SHP77 (cell line): ENCODE data around the gene HECTD3.
"Not testable (repeated sequence)": the region's sequence is repeated elsewhere in the genome, so short reads cannot be mapped to it uniquely, and the experiment has no call there.

Experiments used
- DNase-seq, 2 experiments: peaks; one replicate each; lab custom pipeline; 2025; lab: John Stamatoyannopoulos, UW

Gene HECTD3

DNA sequence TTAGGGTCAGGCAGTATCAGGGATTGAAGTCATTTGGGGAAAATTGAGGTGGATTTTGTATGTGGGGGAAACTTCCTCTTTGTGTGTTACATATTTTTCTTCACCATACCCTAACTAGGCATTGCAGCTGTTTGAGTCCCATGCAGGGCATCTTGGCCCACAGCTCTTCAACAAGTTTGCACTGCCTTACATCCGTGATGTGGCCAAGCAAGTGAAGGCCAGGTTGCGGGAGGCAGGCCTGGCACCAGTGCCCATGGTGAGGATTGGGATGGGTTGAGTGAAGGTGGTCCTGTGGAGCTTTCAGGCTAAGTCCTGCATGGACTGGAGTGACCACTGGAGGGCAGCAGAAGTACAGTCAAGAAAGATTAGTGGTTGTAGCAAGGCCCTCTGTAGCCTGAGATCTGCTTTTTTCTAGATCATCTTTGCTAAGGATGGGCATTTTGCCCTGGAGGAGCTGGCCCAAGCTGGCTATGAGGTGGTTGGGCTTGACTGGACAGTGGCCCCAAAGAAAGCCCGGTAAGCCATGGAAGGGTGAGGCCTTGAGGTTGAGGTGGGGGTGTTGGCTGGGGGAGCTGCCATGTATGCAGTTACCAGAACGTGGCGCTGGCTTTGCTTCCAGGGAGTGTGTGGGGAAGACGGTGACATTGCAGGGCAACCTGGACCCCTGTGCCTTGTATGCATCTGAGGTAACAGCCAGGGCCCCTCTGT lies 3.4 kb upstream of the HECTD3 start:
- peak; percentile 60 to 73 for DNase-seq

DNA sequence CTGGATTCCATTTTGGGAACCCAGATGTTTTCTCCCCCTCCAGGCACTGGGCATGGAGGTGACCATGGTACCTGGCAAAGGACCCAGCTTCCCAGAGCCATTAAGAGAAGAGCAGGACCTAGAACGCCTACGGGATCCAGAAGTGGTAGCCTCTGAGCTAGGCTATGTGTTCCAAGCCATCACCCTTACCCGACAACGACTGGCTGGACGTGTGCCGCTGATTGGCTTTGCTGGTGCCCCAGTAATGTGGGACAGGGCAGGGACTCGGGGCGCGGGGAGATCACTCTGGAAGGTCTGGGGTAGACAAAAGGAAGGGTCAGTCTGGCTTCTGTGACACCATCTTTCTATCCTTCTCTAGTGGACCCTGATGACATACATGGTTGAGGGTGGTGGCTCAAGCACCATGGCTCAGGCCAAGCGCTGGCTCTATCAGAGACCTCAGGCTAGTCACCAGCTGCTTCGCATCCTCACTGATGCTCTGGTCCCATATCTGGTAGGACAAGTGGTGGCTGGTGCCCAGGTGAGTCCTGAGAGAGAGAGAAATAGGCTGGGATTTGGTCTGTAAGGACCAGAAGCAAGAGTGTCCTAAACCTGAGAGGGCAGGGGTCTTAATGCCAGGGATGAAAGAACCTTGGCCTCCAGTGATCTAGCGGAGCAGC lies 2.6 kb upstream of the HECTD3 start:
- no peak for DNase-seq

GRCh38 chr1:45012639-45013278 lies 1.6 kb upstream of the HECTD3 start:
- peak; percentile 38 to 46 for DNase-seq

- DNase-seq: peak; percentile 93 to 96
Observed at GRCh38 chr1:45011837-45012638, 914 bp upstream of the HECTD3 start, which contains the start of gene UROD. Gene UROD, plus strand, starts transcription at chr1:45012254. Its CDS starts 12 bp downstream, at chr1:45012266.

- peak; percentile 29 to 38 for DNase-seq
Observed at GRCh38 chr1:45009956-45010854, 919 bp downstream of the HECTD3 start.

DNA sequence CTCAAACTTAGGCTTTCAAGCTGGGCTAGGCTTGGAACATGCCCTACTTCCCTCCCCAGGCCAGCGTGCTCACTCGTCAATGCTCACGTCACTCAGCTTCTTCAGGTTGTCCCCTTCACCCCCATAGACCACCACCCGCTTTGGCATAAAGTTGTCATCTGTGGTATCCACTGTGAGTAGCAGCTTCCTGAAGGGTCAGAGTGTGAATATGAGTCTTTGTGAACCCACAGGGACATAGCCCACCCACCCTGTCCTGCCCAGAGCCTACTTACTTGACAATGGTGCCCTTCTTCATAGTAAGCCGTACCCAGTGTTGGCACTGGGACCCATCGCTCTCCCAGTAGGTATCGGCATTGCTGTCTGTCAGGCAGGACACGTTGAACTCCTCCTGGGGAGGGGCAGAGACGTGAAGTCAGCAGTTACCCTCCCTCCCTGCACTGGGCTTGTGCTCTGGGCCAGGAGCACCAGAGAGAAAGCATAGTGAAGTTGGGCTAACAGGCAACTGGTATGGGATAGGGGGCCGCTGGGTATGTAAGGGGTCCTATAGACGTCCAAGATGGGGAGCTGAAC lies 1.7 kb downstream of the HECTD3 start:
- no peak for DNase-seq

- DNase-seq: no peak
Observed at GRCh38 chr1:45008516-45008915, 2.6 kb downstream of the HECTD3 start.

DNA sequence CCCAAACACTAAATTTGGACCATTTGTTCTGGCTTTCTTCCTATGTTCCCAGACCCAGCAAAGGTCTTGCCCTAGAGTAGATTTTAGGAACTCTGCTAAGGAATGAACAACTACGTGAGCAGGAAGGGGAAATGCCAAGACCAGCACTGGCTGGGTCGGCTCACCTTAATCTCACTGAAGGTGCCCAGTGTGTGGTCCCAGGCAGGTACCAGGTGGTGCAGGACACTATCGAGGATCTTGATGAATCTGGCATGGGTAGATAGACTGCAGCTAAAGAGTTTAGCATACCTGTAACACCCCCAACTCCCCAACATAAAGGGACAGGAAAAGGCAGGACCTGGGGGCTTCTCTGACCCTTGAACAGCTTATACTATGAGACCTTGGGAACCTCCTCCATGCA lies 3.0 kb downstream of the HECTD3 start:
- DNase-seq: no peak

- no peak for DNase-seq
Observed at GRCh38 chr1:45007311-45007710, 3.8 kb downstream of the HECTD3 start.

DNA sequence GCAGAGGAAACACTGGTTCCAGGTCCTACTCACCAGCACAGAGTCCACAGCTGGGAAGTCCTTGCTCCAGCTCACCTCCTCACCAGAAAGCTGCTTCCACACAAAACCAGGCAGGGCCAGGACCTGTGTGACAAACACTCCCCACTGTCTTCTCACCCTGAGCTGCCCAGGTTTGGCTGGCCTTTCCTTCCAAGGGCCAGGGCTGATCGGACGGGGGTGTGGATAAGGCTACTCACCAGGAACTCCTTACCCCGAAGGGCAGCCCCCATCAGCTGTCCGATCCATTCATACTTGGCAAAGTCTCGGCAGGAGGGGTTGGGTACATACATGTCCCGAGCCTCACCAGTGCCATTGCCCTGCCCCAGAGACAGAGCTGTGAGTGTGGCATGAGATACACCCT lies 5.4 kb downstream of the HECTD3 start:
- no peak for DNase-seq

GRCh38 chr1:45004281-45004920 lies 6.7 kb downstream of the HECTD3 start:
- no peak for DNase-seq

- no peak for DNase-seq
Observed at GRCh38 chr1:45003741-45004140, 7.4 kb downstream of the HECTD3 start.

GRCh38 chr1:45002650-45003645 lies 8.2 kb downstream of the HECTD3 start:
- DNase-seq: no peak

DNA sequence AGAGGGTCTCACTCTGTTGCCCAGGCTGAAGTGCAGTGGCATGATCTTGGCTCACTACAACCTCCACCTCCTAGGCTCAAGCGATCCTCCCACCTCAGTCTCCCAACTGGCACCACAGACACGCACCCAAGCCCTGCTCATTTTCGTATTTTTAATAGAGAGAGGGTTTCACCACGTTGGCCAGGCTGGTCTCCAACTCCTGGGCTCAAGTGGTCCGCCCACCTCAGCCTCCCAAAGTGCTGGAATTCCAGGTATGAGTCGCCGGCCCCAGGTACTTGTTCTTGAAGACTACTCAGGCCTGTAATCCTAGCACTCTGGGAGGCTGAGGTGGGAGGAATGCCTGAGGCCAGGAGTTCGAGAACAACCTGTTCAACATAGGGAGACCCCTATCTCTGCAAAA lies 9.5 kb downstream of the HECTD3 start:
- DNase-seq: not testable (repeated sequence)

DNA sequence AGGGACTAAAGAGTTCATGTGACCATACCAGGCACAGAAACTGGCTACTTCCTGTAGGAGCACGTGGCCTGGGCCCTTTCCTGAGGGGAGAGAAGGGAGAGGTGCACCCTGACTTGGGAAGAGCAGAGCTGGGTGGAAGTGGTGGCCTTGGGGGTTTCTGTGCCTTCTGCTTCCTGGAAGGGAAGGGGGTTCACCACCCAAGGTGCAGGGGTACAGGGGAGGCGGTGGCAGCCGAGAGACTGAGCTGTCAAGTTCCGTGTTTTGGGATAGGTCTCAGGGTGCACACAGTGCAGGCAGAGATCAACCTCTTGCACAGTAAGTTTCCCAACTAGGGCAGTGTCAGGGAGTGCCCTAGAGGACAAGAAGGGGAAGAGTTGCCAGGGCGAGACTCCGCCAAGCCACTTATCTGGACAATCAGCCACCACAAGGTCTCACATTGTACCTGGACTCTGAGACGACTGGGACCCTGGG lies 10.1 kb downstream of the HECTD3 start:
- no peak for DNase-seq

DNA sequence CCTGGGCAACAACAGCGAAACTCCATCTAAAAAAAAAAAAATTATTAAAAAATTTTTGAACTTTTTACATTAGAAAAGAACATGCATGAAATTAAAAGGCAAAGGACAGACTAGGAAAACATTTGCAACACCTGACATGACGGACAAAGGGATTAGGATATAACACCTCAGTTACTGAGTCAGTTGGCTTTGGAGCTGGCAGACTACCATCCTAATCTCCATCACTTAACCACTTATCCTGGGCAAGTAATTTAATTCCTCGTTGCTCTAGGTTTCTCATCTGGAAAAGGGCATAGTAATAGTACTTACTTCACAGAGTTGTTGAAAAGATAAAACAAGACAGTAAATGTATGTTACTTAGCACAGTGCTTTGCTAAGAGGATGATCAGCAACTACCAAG lies 11.9 kb downstream of the HECTD3 start:
- no peak for DNase-seq

- no peak for DNase-seq
Observed at GRCh38 chr1:44995467-44996238, 15.5 kb downstream of the HECTD3 start.

DNA sequence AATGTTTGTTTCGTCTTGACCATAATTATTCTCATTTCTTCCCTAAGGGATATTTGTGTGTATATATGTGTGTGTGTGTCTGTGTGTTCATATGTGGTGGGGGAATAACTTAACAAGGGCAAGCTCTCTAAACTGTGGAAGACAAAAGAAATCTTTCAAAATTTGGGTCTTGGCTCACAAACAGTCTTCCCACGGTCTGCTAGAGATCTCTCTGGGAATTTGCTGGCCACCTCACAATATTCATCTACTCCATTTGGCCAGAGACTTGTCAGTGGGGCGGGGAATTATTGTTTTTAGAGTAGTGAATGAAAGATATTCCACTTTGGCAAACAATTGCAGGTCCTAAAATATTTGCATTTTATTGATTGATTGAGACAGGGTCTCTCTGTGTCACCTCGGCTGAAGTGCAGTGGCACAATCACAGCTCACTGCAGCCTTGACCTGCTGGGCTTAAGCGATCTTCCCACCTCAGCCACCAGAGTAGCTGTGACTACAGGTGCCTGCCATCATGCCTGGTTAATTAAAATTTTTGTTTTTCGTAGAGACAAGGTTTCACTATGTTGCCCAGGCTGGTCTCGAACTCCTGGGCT lies 16.7 kb downstream of the HECTD3 start:
- no peak for DNase-seq
